Thymus (tissue), 11 donors: ENCODE data around the gene STMN3. TPM values are rescaled to one million over a fixed set of nuclear protein-coding genes. Genes with fewer than 3 reads are reported as not detected.

ENCODE experiments used
- DNase-seq, 9 donors: peaks; one replicate each; pipeline ENCODE4 v3.0.0-alpha.2; 2013; ENCODE audit warnings: low spot score in 9 of 9, low read depth in 6 of 9, missing footprints in 1 of 9
- H3K27ac ChIP-seq, 2 donors: one replicate each; pipeline ENCODE4 v1.5.1; 2013; ENCODE audit warnings: control low read depth in 1 of 2, low read depth in 1 of 2, low read length in 1 of 2, mild to moderate bottlenecking in 1 of 2, moderate library complexity in 1 of 2
- H3K27me3 ChIP-seq, 2 donors: one replicate each; pipeline ENCODE4 v1.5.1; 2013; ENCODE audit warnings: low read length in 1 of 2; ENCODE audit not compliant: control insufficient read depth in 2 of 2, insufficient read depth in 1 of 2
- H3K36me3 ChIP-seq, 2 donors: one replicate each; pipeline ENCODE4 v1.5.1; 2013; ENCODE audit warnings: low read length in 1 of 2, mild to moderate bottlenecking in 1 of 2, moderate library complexity in 1 of 2; ENCODE audit not compliant: control insufficient read depth in 2 of 2, insufficient read depth in 2 of 2
- H3K4me1 ChIP-seq, 2 donors: one replicate each; pipeline ENCODE4 v1.5.1; 2013; ENCODE audit warnings: low read length in 2 of 2; ENCODE audit not compliant: control insufficient read depth in 2 of 2, insufficient read depth in 2 of 2
- H3K4me3 ChIP-seq, 2 donors: one replicate each; pipeline ENCODE4 v1.5.1; 2013; ENCODE audit warnings: low read length in 2 of 2, control low read depth in 1 of 2, mild to moderate bottlenecking in 1 of 2
- H3K9me3 ChIP-seq, 2 donors: one replicate each; pipeline ENCODE4 v1.5.1; 2013; ENCODE audit warnings: low read length in 1 of 2, mild to moderate bottlenecking in 1 of 2; ENCODE audit not compliant: control insufficient read depth in 2 of 2, insufficient read depth in 1 of 2
- WGBS: extraction: QIAGEN DNeasy Blood & Tissue Kit; methylation state at CpG from one replicate; pipeline ENCODE4 v1.1.7; 2013; 5-methylcytosine and 5-hydroxymethylcytosine counted together
- polyA plus RNA-seq: library from polyadenylated mRNA; stranded (reverse); fragments of 200-250 nt; gene quantifications from one replicate; pipeline ENCODE4 v1.2.3, GENCODE V29; 2013
- total RNA-seq: library from RNA; stranded (reverse); fragments of 120-200 nt; gene quantifications from one replicate; pipeline ENCODE4 v1.2.4, GENCODE V29; 2013
- donor health status: healthy.

The STMN3 gene
- total and polyA plus RNA-seq, 2 donors = 71.5 to 77.9 TPM

DNA sequence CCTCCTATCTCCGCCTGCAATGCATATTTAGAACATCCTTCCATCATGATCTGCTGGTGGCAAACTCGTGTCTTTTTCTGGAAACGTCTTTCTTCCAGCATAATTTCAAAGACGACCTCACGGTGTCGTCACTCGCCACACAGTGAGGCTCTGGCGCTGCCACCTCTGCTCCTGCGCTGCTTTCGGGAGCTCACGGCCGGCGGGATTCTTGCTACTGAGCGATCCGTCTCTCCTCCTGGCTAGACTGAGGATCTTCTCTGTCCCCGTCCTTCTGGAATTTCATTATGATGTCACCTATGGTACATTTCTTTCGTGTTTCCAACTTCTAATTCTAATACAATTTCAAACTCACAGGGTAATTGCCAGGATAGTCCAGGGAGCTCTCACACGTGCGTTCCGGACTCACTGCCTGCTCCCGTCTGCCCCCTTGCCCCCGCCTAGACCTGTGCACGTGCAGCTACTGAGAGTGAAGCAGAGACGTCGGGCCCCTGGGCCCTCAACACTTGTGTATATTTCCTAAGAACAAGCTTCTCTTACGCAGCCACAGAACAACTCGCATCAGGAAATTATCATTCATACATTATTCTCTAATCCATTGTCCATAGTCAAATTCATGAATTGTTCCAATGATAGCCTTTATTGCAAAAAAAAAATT is 53.7 kb downstream of the STMN3 start:
- Histone ChIP-seq H3K4me1 (peaks cover 11 to 23% of the 10 kb centered on the region in 2 donors), H3K27me3 (no peaks in the 10 kb centered on the region), H3K9me3 (peaks cover 0 to 11% of the 10 kb centered on the region in 2 donors), H3K27ac (no peak overlapping the region), H3K36me3 (peaks cover 74 to 81% of the 10 kb centered on the region in 2 donors), H3K4me3 (no peak overlapping the region)
- 95% methylated on average over 27 of the region's 27 CpGs for WGBS
- DNase-seq = no peak

DNA sequence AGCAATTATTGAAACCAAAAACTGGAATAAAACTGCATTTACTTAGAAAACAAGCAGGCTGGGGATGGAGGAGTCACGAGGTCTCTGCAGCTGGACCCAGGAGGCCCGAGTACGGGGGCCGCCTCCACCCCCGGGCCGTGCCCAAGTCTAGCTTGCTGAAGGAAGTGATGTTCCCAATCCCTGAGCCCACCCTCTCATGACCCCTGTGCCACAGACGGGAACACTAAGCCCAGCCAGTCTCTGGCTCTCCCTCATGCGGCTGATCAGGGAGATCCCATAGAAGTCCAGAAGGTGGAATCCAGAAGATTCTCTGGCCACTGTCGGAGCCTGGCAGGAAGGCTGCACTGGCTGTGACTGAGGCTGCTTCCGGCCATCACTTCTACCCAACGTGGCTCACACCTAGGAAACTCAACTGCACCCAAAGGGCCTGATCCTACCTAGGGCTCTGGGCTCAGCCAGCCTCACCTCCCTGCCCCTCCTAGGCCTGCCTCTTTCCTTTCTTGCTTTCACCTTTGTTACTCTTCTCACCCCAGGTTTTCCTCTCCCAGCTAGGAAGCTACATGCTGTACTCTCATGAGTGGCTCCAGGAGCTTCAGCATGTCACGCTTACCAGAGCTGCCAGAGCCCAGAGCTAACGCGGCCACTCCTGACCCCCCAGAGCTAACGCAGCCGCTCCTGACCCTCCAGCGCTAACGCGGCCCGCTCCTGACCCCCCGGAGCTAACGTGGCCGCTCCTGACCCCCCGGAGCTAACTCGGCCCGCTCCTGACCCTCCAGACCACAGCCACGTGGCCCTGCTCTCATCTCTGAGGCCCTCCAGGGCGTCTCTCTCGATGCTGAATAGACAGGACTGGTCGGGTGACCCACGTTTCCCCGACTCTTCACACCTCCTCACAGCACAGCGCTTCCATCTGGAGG is 54.5 kb downstream of the STMN3 start:
- DNase-seq = no peak
- WGBS = 94% methylated on average over 33 of the region's 33 CpGs
- Histone ChIP-seq H3K4me1 (peaks cover 11 to 23% of the 10 kb centered on the region in 2 donors), H3K27me3 (no peaks in the 10 kb centered on the region), H3K36me3 (peaks cover 78 to 82% of the 10 kb centered on the region in 2 donors), H3K4me3 (no peak overlapping the region), H3K9me3 (peaks cover 0 to 11% of the 10 kb centered on the region in 2 donors), H3K27ac (no peak overlapping the region)

DNA sequence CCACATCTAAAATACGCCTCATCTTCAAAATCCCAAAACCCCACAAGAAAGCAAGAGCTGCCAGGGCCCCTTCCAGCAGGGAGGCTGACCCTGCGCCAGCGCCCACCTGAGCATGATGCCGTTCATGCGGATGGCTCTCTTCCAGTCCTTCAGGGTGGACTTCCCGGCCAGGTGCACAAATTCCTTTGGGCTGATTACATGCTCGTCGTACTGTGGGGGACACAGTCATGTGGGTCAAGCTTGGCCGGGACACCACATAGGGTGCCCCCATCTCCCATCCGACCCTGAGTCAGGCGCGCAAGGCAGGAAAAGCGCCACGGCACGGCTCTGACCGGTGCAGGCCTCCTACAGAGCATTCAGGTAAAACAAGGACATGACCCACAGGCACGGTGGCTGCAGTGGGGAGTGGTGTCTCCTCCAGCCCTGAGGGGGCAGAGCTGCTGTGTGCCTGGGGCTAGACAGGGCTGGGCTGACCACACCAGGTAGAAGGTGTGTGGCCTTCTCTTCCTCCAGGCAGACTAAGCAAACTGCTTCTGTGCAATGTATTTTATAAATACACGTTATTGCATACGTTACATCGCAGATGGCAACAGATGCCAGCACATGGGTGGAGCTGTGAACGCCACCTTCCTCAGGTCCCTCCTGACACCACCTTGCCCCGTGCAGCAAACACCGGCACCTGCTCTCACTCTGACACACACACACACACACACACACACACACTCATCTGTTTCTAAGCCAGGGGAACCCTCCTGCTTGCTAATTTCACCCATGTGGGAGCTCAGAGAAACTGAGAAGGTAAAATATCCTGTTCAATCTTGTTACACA is 55.4 kb downstream of the STMN3 start:
- DNase-seq = peak in 1 of 9 donors; percentile 12
- H3K4me1 ChIP-seq = peaks cover 11 to 23% of the 10 kb centered on the region in 2 donors
- peaks cover 79 to 88% of the 10 kb centered on the region in 2 donors for H3K36me3 ChIP-seq
- peaks cover 0 to 11% of the 10 kb centered on the region in 2 donors for H3K9me3 ChIP-seq
- no peak overlapping the region for H3K4me3 ChIP-seq
- WGBS = 74% methylated on average over 23 of the region's 23 CpGs
- H3K27me3 ChIP-seq = no peaks in the 10 kb centered on the region
- H3K27ac ChIP-seq = peak overlapping the region in 1 of 2 donors; percentile 8

DNA sequence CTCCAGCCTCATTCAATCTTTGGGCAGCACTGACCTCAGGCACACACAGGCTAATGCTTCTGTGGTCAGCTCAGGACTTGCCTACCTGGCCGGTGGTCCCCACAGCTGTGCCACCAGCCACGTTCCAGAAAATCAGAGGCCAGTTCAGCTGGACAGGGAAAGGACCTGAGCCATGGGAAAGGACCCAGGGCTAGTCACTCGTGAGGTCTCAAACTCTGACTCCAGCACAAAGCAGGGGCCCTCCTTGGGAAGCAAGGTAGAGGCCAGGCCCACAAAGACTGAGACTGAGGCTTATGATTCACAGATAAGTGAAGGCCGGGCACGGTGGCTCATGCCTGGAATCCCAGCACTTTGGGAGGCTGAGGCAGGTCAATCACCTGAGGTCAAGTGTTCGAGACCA is 56.8 kb downstream of the STMN3 start:
- peaks cover 79 to 93% of the 10 kb centered on the region in 2 donors for H3K36me3 ChIP-seq
- H3K9me3 ChIP-seq = peaks cover 0 to 1% of the 10 kb centered on the region in 2 donors
- 97% methylated on average over 6 of the region's 6 CpGs for WGBS

DNA sequence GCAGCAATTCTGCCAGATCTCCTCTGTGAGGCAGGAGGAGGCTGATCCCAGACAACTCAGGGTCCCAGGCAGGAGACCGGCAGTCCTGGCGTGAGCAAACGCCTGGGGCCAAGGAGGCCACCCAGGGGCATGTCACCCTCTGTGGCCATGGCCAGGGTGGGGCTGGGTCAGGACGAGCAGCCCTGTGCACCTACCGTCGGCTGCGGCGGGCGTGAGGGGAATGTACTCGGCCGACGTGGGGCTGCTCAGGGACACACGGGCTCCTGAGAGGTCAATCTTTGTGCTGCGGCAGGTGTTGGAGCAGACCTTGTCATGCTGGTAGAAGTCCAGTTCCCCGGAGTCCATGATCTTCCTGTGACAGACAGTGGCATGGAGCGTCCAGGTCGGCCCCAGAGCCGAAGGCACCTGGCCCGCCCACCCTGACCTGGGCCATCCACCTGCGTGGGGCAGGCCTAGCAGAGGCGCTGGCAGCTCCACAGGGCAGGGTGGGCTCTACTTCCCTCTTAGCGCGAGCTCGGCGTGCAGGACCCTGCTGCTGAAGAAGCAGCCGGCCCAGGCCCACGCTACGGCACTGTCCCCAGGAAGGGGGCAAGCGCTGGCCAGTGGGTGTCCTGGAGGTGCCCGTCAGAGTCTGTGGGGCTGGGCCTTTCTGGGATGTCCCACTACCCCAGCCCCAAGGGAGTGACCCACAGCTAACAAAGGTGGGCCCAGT is 57.7 kb downstream of the STMN3 start:
- Histone ChIP-seq H3K4me1 (peaks cover 11 to 23% of the 10 kb centered on the region in 2 donors), H3K36me3 (peaks cover 77 to 96% of the 10 kb centered on the region in 2 donors), H3K4me3 (no peak overlapping the region), H3K27ac (no peak overlapping the region), H3K27me3 (no peaks in the 10 kb centered on the region), H3K9me3 (peaks cover 0 to 1% of the 10 kb centered on the region in 2 donors)
- 97% methylated on average over 30 of the region's 30 CpGs for WGBS
- DNase-seq = no peak

More for the DNA sequence above, 56.8 kb downstream of the STMN3 start:
- Histone ChIP-seq H3K4me1 (peaks cover 11 to 23% of the 10 kb centered on the region in 2 donors), H3K27me3 (no peaks in the 10 kb centered on the region), H3K4me3 (no peak overlapping the region), H3K27ac (no peak overlapping the region)
- DNase-seq = no peak

DNA sequence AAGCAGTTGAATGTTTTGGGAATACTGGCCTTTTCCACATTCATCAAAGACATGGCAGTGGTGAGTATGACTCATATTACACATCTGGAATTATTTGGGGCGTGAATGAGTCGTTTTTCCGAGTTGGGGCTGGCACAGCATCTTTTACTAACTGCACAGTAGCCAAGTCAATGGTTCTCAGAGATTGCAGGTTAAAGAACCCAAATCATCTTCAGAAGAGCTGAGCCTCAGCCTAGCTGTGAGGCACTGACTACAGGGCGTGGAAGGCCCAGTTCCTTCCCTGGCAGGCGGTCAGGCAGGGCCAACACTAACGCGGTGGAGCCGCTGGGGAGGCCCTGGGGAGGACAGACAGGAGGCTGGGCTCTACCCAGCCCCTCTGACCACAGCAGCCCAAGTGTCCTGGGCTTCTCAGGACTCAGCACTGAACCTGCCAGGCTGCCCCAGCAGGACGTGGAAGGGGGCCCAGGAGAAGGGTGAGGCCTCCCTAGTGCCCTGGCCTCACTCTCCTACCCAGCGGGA is 59.1 kb downstream of the STMN3 start:
- Histone ChIP-seq H3K9me3 (peaks cover 0 to 1% of the 10 kb centered on the region in 2 donors), H3K4me3 (no peak overlapping the region), H3K27me3 (no peaks in the 10 kb centered on the region), H3K4me1 (peaks cover 11 to 29% of the 10 kb centered on the region in 2 donors), H3K36me3 (peaks cover 82 to 95% of the 10 kb centered on the region in 2 donors), H3K27ac (no peak overlapping the region)
- WGBS = 97% methylated on average over 10 of the region's 10 CpGs
- DNase-seq = no peak

DNA sequence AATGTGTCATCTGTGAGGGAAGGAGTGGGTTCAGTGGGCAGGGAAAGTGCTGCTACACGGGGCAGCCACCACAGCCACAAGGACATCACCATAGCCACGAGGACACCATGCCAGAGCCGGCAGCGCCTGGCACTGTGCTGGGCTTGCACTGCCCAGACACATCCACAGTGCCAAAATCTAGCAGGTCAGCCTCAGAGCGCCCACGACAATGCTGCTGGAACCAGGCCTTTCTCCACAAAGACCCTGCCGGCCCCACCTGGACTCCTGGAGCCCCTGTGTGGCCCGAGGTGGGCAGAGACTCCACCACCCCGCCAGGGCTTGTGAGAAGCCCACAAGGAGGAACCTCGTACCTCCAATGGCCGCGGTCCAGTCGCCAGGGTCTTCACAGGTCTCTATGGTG is 60.6 kb downstream of the STMN3 start:
- WGBS = 97% methylated on average over 13 of the region's 13 CpGs
- DNase-seq = no peak
- Histone ChIP-seq H3K27me3 (no peaks in the 10 kb centered on the region), H3K27ac (no peak overlapping the region), H3K4me1 (peaks cover 10 to 30% of the 10 kb centered on the region in 2 donors), H3K9me3 (peaks cover 0 to 1% of the 10 kb centered on the region in 2 donors), H3K4me3 (no peak overlapping the region), H3K36me3 (peaks cover 79 to 90% of the 10 kb centered on the region in 2 donors)

DNA sequence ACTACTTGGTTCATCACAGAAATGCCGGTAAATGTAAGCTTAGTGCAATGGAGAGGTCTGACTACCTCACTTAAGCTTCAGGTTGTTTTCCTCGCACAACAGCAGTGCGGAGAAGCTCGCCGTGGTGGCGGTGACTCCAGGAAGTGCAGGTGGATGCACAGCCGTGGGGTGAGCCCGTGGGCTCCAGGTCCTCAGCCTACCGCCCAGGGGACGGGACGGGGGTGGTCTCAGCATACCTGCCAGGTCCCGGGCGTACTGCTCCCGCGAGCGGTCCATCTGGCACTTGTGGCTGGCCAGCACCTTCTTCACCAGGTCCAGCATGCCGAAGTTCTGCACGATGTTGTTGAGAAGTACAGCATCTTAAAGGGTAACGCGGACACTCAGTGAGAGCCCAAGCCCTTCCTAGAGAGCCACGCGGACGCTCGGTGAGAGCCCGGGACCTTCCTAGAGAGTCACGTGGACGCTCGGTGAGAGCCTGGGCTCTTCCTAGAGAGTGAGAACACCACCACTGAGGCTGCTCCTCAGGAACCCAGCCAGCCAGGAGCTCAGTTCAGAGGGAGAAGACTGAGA is 61.4 kb downstream of the STMN3 start:
- DNase-seq = no peak

More for the DNA sequence above, 61.4 kb downstream of the STMN3 start:
- Histone ChIP-seq H3K4me3 (no peak overlapping the region), H3K27me3 (no peaks in the 10 kb centered on the region), H3K9me3 (peaks cover 0 to 1% of the 10 kb centered on the region in 2 donors), H3K27ac (no peak overlapping the region), H3K4me1 (peaks cover 8 to 29% of the 10 kb centered on the region in 2 donors), H3K36me3 (peaks cover 84 to 90% of the 10 kb centered on the region in 2 donors)
- WGBS = 98% methylated on average over 28 of the region's 28 CpGs
